Neural cell (in vitro differentiated cells): ENCODE data around the gene NLN.
A peak's percentile ranks its signal among the peaks of the same experiment; 100 is the strongest.

ENCODE experiments used
- EP300 ChIP-seq: fragments of 450-650 bp; conservative IDR thresholded peaks from 2 replicates; pipeline ENCODE4 v1.6.1; 2014; ENCODE audit warnings: antibody characterized with exemption, mild to moderate bottlenecking, moderate library complexity; ENCODE audit not compliant: poor library complexity, severe bottlenecking
- EZH2 ChIP-seq: fragments of 200-600, 300-800 bp; shearing (Covaris generic), sonication (generic); IDR thresholded peaks from 2 replicates; pipeline ENCODE4 v1.6.1; 2014; ENCODE audit warnings: antibody characterized with exemption, low read length, borderline replicate concordance, mild to moderate bottlenecking; ENCODE audit not compliant: insufficient read depth, poor library complexity, severe bottlenecking
- POLR2AphosphoS5 ChIP-seq: IDR thresholded peaks from 2 replicates; pipeline ENCODE4 v1.6.1; 2012
- TF ChIP-seq, protein P1 (sequence below): fragments of 450-650 bp; IDR thresholded peaks from 2 replicates; pipeline ENCODE4 v1.5.1; 2014; ENCODE audit warnings: antibody characterized with exemption, mild to moderate bottlenecking, moderate library complexity; ENCODE audit not compliant: poor library complexity, severe bottlenecking

DNA sequence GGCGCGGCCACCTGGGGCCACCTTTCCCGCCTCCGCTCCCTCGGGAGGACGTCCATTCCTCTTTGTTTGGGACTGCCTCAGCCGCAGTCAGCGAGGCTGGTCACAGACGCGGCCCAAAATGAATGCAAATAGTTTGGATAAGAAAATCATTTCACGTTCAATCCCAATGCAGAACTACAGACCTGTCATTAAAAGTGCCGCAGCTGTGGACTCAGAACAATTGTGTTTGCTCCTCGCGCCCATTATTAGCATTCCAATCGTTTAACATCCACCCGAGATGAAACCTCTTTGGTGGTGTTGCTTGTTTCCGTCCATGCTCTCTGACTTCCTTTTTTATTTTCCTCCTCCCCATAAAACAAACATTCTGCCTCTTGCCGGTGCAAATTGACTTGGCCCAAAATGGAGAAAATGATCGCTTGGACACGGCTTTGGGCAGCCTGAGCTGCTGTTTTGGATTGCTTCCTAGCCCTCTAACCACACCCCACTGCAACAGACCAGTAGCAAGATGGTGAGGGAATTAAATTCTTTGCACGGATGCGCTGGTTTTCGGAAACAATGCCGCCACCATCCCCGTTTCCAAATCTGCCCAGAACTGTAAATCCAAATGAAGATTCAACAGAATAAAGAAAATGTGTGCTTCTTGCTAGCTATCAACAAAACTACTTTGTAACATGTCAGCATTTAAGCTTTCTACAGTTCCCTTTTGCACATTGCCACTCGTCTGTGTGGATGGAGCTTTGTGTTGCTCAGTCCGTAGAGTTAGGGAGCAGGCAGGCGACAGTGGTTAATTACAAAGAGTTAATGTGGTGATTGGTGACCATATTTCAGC, 784 bp downstream of the NLN start:
- TF ChIP-seq POLR2AphosphoS5 = peak; percentile 8
- TF ChIP-seq EZH2 = no peak
- no peak for TF ChIP-seq EP300
- TF ChIP-seq, protein P1, sequence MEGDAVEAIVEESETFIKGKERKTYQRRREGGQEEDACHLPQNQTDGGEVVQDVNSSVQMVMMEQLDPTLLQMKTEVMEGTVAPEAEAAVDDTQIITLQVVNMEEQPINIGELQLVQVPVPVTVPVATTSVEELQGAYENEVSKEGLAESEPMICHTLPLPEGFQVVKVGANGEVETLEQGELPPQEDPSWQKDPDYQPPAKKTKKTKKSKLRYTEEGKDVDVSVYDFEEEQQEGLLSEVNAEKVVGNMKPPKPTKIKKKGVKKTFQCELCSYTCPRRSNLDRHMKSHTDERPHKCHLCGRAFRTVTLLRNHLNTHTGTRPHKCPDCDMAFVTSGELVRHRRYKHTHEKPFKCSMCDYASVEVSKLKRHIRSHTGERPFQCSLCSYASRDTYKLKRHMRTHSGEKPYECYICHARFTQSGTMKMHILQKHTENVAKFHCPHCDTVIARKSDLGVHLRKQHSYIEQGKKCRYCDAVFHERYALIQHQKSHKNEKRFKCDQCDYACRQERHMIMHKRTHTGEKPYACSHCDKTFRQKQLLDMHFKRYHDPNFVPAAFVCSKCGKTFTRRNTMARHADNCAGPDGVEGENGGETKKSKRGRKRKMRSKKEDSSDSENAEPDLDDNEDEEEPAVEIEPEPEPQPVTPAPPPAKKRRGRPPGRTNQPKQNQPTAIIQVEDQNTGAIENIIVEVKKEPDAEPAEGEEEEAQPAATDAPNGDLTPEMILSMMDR = no peak
